NCI-H1417 (cell line): ENCODE results near the gene RADIL.

Source experiments
- DNase-seq, 3 experiments: peaks; one replicate each; lab custom pipeline; 2025; lab: John Stamatoyannopoulos, UW

The RADIL gene

DNA sequence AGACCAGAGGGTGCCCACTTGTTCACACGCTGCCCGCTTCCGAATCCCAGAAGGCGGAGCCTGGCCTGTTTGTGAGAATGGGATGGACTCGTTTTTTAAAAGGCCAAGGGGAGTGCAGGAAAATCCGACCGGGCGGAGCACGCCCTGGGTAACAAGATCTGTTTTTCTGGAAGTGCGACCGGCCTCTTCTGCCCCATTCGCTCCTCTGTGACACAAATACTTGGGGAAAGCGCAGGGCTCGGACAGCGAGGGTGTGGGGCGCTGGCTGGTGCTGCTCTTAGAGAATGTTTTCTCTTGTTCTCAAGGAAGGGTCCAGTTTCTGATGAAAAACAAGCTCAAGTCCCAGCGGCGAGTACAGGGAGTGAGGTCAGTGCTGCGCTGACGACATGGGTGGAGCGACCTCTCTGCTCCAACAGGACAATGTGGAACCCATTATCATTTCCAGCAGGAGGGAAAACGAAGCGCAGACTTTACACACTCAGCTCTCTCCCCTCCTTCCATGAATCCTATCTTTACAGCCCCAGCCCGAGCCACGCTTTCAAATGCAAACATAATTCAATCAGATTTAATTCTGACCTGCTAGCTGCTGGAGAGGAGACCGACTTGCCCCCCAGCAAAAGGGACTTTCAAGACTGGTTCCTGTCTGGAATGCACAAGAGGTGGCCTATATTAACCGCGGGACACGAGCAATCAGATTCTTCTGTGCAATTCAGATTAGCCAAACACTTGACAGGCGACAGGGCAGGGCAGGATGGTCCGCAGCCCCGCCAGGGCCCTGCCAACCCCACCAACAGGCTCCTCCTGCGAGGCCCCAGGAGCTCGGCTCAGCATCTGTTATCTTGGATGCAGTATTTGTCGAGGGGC lies 1.1 kb downstream of the RADIL start:
- peak in 2 of 3 experiments; percentile 73 to 78 for DNase-seq

DNA sequence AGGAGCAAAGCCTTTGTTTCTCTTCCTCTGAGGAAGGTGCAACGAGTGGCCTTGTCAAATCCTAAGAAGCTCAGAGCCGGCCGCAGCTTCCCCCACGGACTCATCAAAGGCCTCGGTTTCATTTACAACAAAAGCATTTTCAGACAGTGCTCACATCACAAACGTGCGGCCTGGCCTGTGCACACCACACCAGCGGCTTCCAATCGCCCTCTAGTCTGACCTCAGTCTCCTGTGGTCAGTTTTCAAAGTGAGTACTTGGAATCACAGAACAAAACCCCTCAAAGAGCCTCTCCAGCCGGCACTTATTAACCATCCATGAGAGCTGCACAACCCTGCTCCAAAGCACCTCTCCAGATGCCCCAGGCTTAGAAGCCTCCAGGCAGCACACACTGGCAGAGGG lies 3.3 kb downstream of the RADIL start:
- DNase-seq, result peak in 1 of 3 experiments; percentile 73

- DNase-seq, result no peak
These were observed 4.0 kb downstream of the RADIL start for GRCh38 chr7:4879396-4880081.

DNA sequence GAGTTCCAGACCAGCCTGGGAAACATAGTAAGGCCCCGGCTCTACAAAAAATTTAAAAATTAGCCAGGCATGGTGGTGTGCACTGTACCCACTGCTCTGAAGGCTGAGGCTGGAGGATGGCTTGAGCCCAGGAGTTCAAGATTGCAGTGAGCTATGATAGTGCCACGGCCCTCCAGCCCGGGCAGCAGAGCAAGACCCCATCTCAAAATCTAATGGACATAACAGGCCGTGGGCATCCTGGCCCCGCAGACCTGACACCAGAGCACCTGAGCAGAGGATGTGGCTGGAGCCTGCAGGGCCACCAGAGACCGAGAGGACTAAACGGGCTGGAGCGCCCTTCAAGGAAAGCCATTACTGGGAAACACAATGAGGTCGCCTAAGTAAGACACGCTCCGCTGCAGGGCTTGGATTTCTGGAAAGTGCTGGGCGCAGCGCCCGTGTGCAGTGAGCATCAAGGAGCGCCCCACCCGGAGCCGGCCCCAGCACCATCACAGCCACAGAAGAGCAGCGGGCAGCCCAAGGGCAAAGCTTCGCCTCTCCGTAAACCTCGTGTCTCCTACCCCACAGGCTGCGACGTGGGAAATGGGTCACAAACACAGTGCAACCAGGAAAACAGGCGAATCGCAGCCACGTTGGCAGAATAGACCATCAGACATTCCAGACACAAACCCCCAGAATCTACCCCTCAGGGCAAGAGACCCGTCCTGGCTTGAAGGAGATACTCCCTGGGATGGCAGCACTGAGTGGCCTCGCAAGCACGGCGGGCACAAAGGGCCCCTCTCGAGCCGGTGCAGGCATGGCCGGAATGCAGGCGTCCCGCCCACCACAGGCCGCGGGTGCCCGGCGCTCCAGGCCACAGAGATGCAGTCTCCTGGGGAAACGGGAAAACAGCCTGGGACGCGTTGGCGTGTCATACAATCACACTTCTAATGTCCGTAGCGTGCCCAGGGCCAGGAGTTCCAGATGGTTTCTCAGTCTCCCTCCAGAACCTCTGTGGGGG lies 4.9 kb downstream of the RADIL start:
- DNase-seq, result peak in 1 of 3 experiments; percentile 20

DNA sequence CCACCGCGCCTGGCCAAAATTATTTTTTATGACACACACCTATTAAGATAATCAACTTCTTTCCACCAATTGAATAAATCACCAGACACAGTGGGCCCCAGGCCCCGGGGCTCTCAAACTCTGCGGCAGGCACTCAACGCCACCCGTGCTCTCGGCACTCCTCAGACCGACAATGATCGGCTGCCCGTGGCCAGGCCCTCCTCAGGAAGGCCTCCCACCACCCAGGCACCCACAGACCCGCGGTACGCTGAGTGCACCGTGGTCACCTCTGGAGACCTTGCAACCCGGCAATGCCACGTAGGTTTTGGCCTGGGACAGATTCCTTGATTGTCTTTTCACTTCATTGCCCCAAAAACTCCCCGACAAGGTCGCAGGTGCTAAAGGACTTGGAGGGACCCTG lies 6.9 kb downstream of the RADIL start:
- no peak for DNase-seq

- no peak for DNase-seq
These were observed 8.1 kb downstream of the RADIL start for GRCh38 chr7:4875391-4875790.

GRCh38 chr7:4873071-4873944 lies 10.2 kb downstream of the RADIL start:
- DNase-seq, result no peak

- DNase-seq, result no peak
These were observed 11.4 kb downstream of the RADIL start for GRCh38 chr7:4871930-4872675.

DNA sequence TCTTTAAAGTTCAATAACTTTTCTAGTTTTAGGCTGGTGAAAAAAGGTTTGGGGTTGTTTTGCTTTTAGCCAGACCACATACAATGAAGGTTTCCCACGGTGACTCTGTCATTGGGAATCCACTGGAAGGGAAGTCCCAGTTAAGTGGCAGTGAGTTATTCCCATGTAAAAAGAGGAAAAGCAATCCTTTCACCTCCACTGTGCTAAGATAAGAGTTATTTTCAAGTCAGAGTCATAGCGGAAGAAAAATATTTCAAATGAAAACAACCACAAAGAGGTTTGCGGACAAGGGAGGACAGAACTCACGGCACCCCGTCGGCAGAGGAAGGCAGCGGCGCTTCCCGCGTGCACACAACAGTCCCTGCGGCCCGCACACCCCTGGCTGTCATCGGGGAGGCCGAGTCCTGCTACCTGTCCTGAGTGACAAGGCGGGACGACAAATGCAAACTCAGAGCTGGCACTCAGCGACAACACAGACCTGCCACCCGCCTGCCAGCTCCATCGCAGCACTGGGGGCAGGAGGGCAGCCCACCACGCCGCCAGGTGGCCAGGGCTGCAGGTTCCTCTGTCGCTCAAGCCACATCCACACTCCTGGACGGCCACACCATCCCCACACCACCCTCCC lies 12.3 kb downstream of the RADIL start:
- no peak for DNase-seq

DNA sequence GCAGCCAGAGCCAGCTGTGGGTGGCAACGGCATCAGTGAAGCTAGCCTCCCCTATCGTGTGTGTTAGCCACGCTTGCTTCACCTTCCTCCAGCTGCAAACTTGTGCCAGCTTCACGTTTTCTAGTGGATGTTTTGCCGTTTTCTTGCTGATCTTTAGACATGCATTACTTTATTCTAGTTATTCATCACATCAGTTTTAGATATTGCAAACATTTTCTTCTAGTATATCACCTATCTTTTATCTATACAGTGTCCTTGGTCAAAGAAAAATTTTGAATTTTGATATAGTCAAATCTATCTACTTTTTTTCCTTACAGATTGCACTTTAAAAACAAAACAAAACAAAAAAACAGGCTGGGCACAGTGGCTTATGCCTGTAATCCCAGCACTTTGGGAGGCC lies 15.0 kb downstream of the RADIL start:
- DNase-seq, result no peak

- DNase-seq, result no peak
These were observed 16.7 kb downstream of the RADIL start for GRCh38 chr7:4866528-4867496.

DNA sequence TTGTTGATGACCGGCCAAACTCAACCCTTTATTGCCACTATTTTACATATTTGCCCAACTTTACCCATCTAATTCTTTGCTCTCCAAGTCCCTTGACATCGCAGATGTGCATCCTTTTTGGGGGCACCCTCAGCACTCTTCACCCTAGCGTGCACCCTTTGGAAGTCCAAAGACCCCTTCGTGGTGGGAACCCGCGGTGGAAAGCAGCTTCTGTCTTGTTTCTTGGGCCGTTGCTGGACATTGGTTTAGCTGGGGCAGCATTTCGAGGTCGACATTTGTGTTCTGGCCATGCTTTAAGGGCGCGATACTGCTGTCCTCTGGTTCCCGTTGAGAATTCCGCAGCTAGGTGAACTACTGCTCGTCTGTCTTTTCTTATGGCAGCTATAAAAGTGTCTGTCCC lies 21.4 kb downstream of the RADIL start:
- no peak for DNase-seq

DNA sequence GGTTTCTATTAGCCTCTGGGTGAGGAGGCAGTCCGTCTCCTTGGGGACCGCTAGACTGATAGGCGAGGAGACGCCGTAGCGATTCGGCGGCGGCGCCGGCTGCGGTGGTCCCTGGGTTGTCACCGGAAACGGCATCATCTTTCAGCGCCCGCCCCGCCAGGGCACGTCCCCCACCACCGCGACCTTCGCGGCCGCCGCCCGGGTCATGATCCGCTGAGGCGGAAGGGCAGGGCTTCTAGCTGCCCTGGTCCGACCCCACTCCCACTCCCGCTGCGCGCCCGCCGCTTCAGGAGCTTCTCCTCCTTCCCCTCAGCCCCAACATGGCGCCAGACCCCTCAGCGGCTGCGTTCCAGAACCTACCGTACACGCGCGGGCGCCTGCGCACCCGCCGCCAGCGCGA lies 21.8 kb downstream of the RADIL start, which contains the start of gene PAPOLB:
Gene PAPOLB, minus strand, starts transcription at position 358 of the 400 bp plus-strand sequence. Its CDS starts 220 bp downstream, at position 138.
- no peak for DNase-seq

DNA sequence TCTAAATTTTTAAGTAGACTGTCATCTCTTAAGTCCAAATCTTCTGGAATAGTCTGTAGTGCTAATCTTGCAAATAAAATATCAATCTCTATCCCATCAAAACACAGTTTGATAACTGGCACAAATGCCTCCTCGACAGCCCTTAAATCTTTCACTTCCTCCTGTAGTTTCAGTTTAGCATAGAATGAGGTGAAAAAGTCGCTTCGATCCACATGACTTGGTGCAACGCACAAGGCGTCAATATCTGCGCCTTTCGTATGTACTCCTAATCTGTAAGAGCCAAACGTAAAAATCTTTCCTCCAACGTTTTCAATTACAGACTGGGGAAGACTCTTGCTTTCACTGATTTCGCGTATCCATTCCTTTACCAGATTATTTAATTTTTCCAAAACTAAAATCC lies 22.3 kb downstream of the RADIL start:
- no peak for DNase-seq

DNA sequence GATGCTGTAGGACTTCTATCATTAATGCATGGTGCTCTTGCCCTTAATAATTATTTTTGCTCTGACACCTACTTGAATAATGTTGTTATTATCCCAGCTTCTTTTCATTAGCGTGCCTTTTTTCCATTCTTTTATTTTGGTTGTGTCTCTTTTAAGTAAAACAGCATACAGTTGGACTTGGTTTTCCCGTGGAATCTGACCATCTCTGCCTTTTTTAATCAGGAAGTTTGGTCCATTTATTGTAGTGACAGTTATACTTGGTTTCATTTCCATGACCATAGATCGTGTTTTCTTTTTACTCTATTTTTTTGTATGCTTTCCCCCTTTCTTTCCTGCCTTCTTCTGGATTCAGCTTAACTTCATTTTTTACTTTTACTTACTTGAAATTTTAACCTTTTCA lies 26.3 kb downstream of the RADIL start:
- DNase-seq, result no peak

DNA sequence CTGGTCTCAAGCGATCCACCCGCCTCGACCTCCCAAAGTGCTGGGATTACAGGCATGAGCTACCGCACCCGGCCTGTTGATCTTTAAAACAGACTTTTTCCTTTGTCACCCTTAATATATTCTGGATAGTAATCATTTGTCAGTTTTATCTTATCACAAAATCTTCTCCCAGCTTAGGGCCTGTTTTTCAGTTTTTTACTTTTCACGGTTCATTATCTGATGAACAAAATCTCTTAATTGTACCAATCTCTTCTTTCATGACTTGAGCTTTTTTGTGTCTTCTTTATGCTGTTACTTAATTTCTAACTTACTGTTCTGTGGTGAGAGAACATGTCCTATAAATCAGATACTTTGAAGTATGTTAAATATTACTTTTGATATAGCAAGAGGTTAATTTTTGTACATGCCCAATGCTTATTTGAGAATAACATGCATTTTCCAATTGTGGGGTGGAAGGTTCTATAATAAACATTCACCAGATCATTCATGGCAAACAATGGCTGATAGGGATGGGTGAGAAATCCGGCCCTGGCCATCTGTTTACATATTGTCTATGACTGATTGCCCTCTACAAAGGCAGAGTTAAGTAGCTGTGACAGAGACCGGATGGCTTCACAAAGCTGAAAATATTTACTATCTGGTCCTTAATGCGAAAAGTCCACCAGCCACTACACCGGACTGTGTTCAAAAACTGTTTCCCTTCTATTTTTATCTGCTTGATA lies 27.0 kb downstream of the RADIL start:
- DNase-seq, result peak in 2 of 3 experiments; percentile 10 to 54

DNA sequence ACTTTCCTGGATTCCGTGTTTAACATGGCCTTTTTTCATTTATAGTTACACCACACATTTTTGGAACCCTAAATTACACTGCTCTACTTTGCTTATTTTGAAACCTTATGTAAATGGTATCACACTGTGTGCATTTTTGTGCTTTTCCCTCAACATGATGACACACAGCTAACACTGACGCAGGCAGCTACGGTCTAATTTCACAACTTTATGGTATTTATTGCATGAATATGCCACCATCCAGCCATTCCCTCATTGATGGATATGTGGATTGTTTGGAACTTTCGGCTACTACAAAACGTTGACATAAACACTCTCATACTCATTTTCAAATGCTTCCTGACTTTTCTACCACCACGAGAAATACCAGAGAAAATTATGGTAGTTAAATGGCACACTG lies 28.6 kb downstream of the RADIL start:
- no peak for DNase-seq
